ENCODE measurements around the gene TLCD5. TPM values are rescaled to one million over a fixed set of nuclear protein-coding genes. Genes with fewer than 3 reads are reported as not detected.

TLCD5 gene
- total RNA-seq, 2 donors from 2014 or later, result 13.8 to 20.1 TPM

GRCh38 chr11:120342678-120343077, 17.6 kb downstream of the TLCD5 start:
- peaks cover 5% of the 10 kb centered on the region for H3K4me1 ChIP-seq (ENCODE audit: control insufficient read depth, insufficient read depth, low read length)
- no peak overlapping the region for H3K27ac ChIP-seq (ENCODE audit: low read depth, low read length)
- no peaks in the 10 kb centered on the region for H3K27me3 ChIP-seq (ENCODE audit: control insufficient read depth, insufficient read depth, low read length, poor library complexity, severe bottlenecking)
- no peak for DNase-seq
- Mint-ChIP-seq H3K4me1 (peaks cover 49% of the 10 kb centered on the region), H3K36me3 (ENCODE audit: low read depth) (no peaks in the 10 kb centered on the region), H3K4me3 (no peak overlapping the region), H3K27ac (no peak overlapping the region), H3K27me3 (ENCODE audit: insufficient read depth) (no peaks in the 10 kb centered on the region), H3K9me3 (no peaks in the 10 kb centered on the region)
- no peaks in the 10 kb centered on the region for H3K36me3 ChIP-seq (ENCODE audit: control insufficient read depth, insufficient read depth, low read length)
- no peak for TF ChIP-seq CTCF (conservative IDR thresholded peaks at IDR 0.05)
- no peak overlapping the region for H3K4me3 ChIP-seq (ENCODE audit: low read length)
- WGBS, 2 experiments (ENCODE audit: insufficient coverage in 1 of 2, insufficient read length in 1 of 2), result 76 to 100% methylated on average over 2 to 3 of the region's 3 CpGs
- H3K9me3 ChIP-seq (ENCODE audit: control insufficient read depth, low read length), result no peaks in the 10 kb centered on the region
- no peak overlapping the region for H3K9ac ChIP-seq (ENCODE audit: extremely low read depth, low read length, poor library complexity, severe bottlenecking)

GRCh38 chr11:120343429-120343828, 18.3 kb downstream of the TLCD5 start:
- TF ChIP-seq CTCF (conservative IDR thresholded peaks at IDR 0.05), result no peak
- H3K9me3 ChIP-seq (ENCODE audit: control insufficient read depth, low read length), result no peaks in the 10 kb centered on the region
- Mint-ChIP-seq H3K4me3 (no peak overlapping the region), H3K27me3 (ENCODE audit: insufficient read depth) (no peaks in the 10 kb centered on the region), H3K9me3 (no peaks in the 10 kb centered on the region), H3K27ac (no peak overlapping the region), H3K4me1 (peaks cover 43% of the 10 kb centered on the region), H3K36me3 (ENCODE audit: low read depth) (no peaks in the 10 kb centered on the region)
- peaks cover 5% of the 10 kb centered on the region for H3K4me1 ChIP-seq (ENCODE audit: control insufficient read depth, insufficient read depth, low read length)
- H3K36me3 ChIP-seq (ENCODE audit: control insufficient read depth, insufficient read depth, low read length), result no peaks in the 10 kb centered on the region
- no peak overlapping the region for H3K4me3 ChIP-seq (ENCODE audit: low read length)
- no peak for DNase-seq
- no peaks in the 10 kb centered on the region for H3K27me3 ChIP-seq (ENCODE audit: control insufficient read depth, insufficient read depth, low read length, poor library complexity, severe bottlenecking)
- WGBS, 2 experiments (ENCODE audit: insufficient coverage in 1 of 2, insufficient read length in 1 of 2), result 91 to 100% methylated on average over 1 to 2 of the region's 2 CpGs
- H3K9ac ChIP-seq (ENCODE audit: extremely low read depth, low read length, poor library complexity, severe bottlenecking), result no peak overlapping the region
- no peak overlapping the region for H3K27ac ChIP-seq (ENCODE audit: low read depth, low read length)

GRCh38 chr11:120344302-120345004, 19.4 kb downstream of the TLCD5 start:
- H3K4me1 ChIP-seq (ENCODE audit: control insufficient read depth, insufficient read depth, low read length), result peaks cover 3% of the 10 kb centered on the region
- no peaks in the 10 kb centered on the region for H3K27me3 ChIP-seq (ENCODE audit: control insufficient read depth, insufficient read depth, low read length, poor library complexity, severe bottlenecking)
- 95% methylated on average over 1 of the region's 1 CpG; no CpG with 5 or more reads in 1 of the 2 experiments for WGBS, 2 experiments (ENCODE audit: insufficient coverage in 1 of 2, insufficient read length in 1 of 2)
- TF ChIP-seq CTCF (conservative IDR thresholded peaks at IDR 0.05), result no peak
- Mint-ChIP-seq H3K4me1 (peaks cover 36% of the 10 kb centered on the region), H3K36me3 (ENCODE audit: low read depth) (no peaks in the 10 kb centered on the region), H3K27ac (no peak overlapping the region), H3K4me3 (no peak overlapping the region), H3K27me3 (ENCODE audit: insufficient read depth) (no peaks in the 10 kb centered on the region), H3K9me3 (no peaks in the 10 kb centered on the region)
- no peak overlapping the region for H3K9ac ChIP-seq (ENCODE audit: extremely low read depth, low read length, poor library complexity, severe bottlenecking)
- no peak overlapping the region for H3K4me3 ChIP-seq (ENCODE audit: low read length)
- no peaks in the 10 kb centered on the region for H3K36me3 ChIP-seq (ENCODE audit: control insufficient read depth, insufficient read depth, low read length)
- no peaks in the 10 kb centered on the region for H3K9me3 ChIP-seq (ENCODE audit: control insufficient read depth, low read length)
- H3K27ac ChIP-seq (ENCODE audit: low read depth, low read length), result no peak overlapping the region
- no peak for DNase-seq

All from endodermal cell (in vitro differentiated cells).